HG03175 (cell line): ENCODE data around the gene XPO5.

Experiments
- ATAC-seq: cut with Tn5 transposase; IDR thresholded peaks from one replicate; pipeline ENCODE4 v1.9.1; 2021; ENCODE audit warnings: mild to moderate bottlenecking, moderate library complexity; ENCODE audit not compliant: unreplicated experiment

XPO5 gene

DNA sequence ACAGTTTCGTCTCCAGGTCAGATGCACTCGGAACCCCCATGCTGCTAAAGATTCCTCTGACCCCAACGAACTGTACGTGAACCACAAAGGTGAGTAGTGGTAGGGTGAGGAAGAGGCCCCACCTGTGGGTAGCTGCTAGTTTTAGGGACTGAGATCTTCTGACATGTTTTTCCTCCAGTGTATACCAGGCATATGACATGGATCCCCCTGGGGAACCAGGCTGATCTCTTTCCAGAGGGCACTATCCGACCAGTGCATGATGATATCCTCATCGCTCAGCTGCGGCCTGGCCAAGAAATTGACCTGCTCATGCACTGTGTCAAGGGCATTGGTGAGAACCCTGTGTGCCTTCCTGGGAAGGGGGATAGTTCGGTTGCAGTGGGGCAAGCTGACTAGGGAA is 55.7 kb downstream of the XPO5 start:
- no peak for ATAC-seq

DNA sequence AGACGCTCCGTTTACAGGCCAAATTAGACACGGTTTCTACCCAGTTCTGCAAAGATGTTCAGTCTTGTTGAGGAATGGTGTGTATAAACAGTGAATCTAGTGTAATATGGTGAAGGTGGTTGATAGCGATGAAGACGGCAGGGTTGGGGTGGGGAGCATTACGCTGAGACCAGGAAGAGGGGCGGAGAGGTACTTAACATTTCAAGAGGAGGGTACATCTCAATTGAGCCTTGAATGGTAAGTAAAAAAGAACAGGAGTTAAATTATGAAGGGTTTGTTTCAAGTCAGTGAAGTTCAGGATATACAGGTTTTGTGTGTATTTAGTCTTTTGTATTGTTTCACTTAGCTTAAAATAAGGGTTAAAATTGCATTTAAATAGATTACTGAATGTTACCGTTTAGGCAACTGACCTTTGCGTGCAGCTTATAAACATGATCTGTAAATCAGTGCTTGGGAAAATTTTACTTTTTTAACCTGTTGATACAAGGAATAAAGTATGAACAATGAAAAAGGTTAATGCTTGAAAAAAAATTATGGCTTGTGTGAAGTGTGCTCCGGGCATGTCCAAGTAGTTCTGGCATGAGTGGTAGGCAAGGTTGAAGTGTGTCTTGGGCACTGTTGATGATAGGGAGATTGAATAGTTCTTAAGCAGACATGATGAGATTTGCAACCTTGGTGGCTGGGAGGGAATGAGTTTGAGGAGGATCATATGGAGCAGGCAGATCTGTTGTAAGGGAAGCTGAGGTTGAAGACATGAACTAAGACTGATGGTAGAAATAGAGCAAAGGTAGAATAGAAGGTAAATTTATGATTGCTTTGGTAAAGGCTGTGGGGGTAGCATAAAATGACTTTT is 58.1 kb downstream of the XPO5 start:
- no peak for ATAC-seq

DNA sequence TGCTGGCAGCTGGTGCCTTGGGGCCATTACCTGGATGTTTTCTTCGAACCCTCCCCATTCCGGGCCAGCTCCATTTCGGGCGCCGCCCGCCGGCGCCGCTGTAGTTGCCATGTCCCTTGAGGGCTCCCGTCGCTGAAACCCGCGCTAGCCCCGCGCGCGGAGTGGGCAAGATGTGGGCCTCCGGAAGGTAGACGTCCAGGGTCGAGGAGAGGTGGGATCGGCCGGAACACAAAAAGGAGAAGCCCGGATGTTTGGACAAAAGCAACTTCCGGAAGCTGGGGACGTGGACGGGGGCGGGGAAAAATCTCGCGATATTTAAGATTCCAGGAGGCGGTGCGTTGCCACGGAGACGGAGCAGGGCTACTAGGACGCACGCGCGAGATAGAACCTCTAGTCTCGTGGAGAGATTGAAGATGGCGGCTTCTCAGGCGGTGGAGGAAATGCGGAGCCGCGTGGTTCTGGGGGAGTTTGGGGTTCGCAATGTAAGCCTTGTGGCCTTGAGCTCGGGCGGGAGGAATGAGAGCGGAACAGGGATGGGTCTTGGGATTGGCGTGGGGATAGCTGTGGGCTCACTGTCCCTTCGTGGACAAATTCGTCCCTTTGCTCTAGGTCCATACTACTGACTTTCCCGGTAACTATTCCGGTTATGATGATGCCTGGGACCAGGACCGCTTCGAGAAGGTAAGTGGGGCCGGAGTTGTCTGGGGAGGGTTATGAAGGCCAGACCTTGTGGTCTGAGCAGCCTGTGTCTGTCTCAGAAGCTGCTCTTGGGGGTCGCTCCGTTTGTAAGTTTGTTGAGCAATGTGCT is 58.9 kb downstream of the XPO5 start, which contains the start of the genes POLR1C and YIPF3:
Gene POLR1C, plus strand, starts transcription at position 393 of the 808 bp plus-strand sequence. Its CDS starts 21 bp downstream, at position 414.
Gene YIPF3, minus strand, starts transcription at position 230 of the 808 bp plus-strand sequence. Its CDS starts 119 bp downstream, at position 111.
- peak; percentile 93 for ATAC-seq

DNA sequence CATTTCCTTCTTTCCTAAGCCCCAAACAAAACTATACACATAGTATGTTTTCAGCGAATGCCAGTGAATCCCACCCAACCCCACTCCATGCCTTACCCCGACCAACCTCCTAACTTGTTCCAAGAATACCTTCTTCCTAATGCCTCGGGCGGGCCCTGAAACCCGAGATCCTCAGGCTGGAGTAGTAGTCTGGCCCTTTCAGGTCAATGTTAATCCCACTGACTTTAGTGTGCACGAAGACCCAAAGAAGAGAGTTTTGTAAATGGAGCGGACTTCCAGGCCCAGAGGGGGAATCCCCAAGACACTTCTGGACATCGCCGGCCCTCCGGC is 59.5 kb downstream of the XPO5 start:
- ATAC-seq: no peak

DNA sequence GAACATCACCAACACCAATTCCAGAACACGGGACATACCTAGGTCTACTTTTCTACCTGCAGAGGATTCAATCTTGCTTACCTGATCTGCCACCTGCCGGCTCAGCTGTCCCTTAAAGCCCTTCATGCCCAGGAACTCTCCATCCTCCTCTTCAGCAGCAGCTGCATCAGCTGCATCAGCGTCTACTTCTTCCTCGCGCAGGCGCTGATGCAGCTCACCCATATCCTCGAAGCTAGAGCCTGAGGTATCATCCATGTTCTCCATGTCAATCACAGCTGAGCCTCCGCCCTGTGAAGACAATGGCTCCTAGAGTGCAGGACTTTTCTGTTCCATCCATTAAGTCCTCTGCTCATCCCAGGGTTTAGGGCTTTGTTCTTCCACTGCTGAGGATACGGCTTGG is 60.0 kb downstream of the XPO5 start:
- no peak for ATAC-seq

DNA sequence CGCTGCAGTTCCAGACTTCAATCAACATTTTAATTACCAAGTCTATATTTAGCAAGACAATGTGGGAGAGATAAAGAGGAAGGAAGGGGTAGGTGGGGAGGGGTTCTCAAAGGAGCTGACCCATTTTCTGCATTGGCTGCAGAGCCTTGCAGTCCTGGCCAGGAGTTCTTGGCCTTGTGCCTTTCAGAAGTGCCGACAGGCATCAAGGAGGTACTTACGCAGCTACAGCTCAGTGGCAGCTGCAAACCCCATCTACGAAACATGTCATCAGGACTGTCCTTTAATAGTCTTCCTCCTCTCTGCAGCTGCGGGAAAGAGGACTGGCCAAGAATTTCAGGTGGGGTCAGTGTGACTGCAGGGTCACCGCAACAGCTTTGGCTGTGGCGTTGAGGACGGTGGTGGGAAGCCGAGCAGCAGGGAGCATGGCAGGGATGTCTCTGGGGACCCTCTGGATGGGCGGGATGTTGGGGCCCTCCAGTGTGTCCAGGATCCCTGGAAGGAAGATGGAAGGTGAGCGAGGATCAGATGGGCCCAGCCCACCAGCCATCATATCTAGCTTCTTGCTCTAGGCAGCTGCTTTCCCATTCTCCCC is 63.9 kb downstream of the XPO5 start:
- no peak for ATAC-seq

DNA sequence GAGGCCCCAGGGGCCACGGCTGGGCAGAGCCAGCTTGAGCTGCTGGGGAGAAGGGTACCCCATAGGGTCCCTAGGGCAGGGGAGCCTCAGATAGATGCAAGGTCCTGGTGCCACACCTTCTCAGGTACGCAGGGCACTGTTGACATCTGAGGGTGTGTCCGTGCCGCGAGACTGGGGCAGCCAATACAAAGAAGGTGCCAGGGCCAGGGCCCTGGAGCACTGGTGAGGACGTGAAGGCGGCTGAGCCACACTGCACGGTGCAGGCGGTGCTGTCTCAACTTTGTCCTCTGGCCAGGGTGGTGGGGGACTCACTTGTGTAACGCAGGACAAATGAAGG is 65.0 kb downstream of the XPO5 start:
- no peak for ATAC-seq

DNA sequence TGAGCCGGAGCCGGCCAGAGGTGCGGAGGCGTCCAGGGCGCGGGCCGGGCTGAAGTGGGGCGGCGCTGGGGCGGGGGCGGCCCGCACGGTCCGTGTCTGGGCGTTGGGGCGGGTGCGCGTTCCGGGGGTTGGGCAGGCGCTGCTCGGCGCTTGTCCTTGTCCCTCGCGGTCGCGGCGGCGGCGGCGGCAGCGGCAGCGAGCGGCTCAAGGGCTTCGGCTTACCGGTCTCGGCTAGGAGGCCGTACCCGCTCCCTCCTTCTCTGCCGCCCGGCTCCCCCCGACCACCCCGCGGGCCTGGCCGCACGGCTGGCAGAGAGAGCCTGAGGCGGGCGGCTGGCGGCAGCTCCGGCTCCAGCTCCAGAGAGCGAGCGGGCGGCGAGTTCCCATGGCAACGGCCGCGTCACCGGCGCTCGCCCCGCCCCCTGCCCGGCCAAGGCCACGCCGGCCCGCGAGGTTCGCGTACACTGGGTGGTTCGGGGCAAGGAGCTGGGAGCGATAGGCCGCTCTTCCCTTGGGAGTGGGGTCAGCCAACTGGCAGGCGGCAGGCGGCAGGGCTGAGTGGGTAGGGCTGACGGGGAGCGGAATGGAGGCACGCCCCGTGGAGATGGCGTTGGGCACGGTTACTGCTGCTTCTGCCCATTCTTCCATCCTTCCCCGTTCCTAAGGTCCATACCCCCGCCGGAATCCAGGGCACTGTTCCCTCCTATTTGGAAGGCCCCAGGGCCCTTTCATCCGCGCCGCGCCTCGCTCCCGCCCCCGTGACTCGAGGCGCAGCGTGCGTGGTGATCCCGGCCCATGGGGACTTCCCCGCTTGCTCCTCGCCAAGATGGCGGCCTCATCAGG is 65.6 kb downstream of the XPO5 start, which contains the start of gene LRRC73:
Gene LRRC73, minus strand, starts transcription at position 363 of the 843 bp plus-strand sequence. CDS start 561 bp downstream, outside the sequence.
- ATAC-seq: peak; percentile 70

DNA sequence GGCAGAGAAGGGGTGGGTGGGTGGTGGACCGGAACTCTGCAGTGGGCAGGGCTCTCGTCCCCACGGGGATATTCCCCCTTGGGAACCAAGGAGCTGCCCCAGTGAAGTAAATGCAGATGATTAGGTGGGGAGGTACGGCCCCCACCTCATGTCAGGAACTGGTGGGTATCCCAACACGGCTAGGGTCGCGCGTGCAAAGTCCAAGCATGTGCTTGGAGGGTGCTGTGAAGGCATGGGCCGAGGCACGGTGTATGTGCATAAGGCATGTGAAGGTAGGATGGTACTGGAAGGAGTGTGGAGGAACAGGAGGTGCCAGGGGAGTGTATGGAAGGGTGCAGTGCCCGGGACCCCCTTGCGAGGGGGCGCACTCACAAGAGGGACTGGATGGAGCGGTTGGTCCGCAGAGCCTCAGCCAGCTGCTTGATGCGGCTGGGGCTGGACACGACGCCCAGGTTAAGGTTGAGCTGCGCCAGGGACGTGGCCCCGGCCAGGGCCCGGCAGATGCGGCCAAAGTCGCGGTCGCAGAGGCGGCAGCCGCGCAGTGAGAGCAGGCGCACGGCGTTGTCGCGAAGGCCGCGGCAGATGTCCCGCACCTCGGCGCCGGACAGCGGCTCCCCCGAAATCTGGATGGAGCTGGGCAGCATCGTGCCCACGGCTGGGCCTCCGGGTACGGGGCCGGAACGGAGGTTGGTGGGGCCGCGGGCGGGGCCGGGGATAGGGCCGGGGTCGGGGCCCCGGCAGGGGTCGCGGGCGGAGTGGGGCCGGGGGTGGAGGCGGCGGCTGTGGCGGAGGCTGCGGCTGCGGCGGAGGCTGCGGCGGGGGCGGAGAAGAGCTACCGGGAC is 66.5 kb downstream of the XPO5 start:
- peak; percentile 19 for ATAC-seq

DNA sequence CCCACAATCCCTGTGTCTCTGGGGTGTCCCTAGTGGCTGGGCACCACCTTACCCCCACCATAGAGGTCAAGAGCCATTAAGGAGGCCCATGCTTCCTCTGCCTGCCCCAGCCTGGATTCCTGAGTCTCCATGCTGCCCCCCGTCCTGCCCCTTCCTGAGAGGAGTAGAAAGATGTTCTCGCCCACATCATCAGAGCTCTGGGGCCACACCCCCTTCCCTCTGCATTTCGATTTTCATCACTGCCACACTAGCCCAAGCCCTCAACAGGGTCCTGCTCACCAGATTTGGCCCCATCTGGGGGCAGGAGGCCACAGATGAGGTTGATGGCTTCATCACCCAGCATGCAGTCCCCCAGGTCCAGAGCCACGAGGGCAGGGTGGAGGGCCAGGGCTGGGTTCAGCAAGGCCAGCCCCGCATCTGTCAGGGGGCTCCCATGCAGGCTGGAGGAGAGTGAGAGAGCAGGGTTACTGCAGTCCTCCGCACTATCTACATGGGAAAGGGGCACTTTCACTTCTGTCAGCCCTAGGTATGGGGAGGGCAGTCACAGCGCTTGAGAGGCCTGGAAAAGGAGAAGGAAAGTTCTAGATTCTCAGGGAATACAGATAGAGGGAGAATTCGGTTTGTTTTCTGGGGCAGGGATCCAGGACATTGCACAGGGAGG is 67.2 kb downstream of the XPO5 start:
- ATAC-seq: no peak

DNA sequence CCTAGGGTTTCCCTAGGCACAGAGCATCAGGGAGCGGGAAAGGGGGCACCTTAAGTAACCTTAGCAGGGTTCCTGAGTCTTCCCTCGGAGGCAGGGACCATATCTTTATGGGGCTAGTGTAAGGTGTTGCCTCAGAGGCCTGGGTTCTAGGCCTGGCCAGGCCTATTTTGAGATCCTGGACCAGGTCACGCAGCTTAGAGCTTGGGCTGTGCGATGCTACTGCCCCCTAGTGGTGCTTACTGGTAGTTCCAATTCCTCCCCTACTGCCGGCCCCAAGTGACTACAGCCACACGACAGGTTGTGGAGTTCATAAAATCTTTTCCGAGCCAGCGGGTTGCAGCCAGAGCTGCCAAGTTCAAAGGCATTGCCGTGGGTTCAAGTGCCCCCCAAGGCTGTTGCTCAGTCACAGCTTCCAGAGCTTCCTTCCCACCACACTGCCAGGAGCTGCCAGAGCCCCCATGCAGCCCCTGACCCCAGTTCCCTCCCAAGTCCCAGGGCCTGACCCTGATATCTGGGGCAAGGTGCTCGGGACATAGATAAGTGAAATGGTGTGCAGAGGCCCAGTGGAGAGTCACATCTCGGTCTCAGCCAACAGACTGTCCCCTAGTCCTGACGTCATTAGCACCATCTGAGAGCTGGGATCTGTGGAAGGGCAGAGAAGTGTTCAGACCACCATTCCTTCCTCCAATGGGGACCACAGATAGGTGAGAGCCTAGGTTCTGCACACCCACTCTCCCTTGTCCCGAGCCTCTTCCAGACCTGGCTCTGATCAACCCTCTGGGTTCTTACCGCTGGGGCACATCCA is 69.0 kb downstream of the XPO5 start:
- peak; percentile 53 for ATAC-seq

DNA sequence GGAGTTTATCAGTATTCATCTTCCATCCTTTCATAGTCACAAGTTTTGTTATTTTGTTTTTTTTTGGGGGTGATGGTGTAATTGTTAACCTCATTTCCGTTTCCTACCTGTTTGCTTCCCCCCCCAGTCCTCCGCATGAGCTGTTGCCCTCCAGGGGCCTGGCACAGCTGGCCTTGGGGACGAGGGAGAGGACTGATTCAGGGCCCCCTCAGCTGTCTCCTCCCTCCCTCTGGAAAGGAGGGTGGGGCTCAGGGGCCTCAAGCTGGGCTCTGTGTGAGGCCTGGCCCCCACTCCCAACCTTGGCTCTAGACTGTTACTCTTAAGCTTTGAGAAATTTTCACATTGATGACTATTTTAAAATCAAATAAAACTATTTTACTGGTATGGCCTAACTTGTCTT is 69.7 kb downstream of the XPO5 start:
- no peak for ATAC-seq

DNA sequence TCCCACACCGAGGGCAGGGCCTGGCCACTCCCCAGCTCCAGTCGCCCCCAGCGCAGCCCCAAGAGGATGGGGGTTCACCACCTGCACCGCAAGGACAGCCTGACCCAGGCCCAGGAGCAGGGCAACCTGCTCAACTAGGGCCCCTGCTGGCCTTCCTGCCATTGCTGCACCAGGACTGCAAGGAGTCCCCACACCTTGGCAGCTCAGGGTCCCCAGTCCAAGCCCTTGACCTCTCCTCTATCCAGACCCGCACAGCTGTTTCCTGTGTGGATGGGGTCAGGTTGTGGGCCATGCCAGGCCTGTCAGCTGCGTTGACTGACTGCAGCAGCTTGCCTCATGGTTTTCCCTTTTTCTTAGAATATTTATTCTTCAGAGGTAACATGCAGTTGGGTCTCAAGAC is 70.1 kb downstream of the XPO5 start:
- ATAC-seq: no peak

DNA sequence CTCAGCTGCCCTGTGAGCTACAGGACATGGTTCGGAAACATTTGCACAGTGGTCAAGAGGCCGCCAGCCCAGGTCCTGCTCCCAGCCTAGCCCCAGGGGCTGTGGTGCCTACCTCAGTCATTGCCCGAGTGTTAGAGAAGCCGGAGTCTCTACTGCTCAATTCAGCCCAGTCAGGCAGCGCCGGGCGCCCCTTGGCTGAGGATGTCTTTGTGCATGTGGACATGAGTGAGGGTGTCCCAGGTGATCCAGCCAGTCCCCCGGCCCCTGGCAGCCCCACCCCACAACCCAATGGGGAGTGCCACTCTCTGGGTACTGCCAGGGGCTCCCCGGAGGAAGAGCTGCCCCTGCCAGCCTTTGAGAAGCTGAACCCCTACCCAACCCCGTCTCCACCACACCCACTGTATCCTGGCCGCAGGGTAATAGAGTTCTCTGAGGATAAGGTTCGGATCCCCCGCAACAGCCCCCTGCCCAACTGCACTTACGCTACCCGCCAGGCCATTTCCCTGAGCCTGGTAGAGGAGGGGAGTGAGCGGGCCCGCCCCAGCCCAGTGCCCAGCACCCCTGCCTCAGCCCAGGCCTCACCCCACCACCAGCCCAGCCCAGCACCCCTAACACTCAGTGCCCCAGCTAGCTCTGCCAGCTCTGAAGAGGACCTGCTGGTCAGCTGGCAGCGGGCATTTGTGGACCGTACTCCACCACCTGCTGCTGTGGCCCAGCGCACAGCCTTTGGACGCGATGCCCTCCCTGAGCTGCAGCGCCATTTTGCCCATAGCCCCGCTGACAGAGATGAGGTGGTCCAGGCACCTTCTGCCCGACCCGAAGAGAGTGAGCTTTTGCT is 70.9 kb downstream of the XPO5 start:
- ATAC-seq: no peak

DNA sequence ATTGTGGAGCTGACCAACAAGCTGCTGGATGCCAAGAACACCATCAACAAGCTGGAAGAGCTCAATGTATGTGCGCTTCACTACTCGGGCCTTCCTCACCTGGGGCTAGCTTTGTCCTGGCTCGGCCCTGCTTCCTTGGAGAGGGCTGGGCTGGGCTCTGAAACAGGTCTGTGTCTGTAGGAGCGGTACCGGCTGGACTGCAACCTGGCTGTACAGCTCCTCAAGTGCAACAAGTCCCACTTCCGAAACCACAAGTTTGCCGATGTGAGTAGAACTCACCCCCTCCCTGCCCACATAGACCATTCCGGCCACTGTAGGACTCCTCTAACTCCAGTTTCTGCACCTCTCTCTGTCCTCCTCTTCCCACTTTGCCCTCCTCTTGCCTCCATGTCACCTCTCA is 72.4 kb downstream of the XPO5 start:
- no peak for ATAC-seq

DNA sequence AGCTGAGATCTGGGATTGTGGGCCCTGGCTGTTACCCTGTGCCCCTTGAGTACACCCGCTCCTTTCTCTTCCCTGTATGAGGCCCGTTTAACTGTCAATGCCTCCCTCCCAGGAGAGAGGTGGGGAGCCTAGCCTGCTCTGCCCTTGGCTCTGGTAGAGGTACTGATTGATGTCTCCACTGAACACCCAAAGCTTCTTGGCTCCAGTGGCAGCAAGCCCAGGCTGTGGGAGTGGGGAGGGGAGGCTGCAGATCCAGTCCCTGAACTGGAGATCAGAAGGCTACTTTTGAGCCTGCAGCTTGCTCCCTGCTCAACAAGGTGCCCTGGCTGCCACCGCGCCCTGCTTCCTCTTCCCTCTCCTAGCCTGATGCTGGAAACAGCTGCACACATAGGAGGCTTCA is 73.2 kb downstream of the XPO5 start:
- ATAC-seq: no peak

DNA sequence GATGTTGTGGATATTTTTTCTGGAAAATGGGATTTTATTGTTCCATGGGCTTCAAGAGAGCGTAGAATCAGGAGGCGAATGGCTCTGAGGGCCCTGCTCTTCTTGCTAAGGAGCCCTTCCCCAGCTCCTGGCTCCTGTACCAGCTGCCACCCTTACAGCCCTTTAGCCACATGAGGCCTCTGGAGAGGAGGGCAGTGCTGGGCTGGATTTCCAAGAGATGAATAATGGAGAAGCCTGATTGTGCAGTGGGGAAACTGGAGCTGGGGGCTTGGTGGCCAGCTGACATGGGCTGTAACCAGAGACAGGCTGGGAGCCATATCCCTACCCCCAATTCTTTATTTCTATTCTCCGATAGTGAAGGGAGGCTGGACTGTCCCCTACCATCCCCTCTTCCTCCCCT is 74.9 kb downstream of the XPO5 start:
- no peak for ATAC-seq
